PC-9 (cell line): ENCODE results near the gene RNF19B.

ENCODE experiments used
- CTCF ChIP-seq: fragments of 200-600 bp; sonication (generic); conservative IDR thresholded peaks from 2 replicates; pipeline ENCODE4 v1.6.1; 2017; ENCODE audit warnings: mixed run types, antibody characterized with exemption, mild to moderate bottlenecking, moderate library complexity
- EZH2 ChIP-seq: fragments of 200-600 bp; sonication (generic); IDR thresholded peaks from 2 replicates; pipeline ENCODE4 v1.8.0; 2017; ENCODE audit warnings: antibody characterized with exemption, low read depth

GRCh38 chr1:32918179-32918578, 46.4 kb downstream of the RNF19B start:
- TF ChIP-seq CTCF (no peak), EZH2 (no peak)
